IMR-90 (cell line): ENCODE measurements around the gene DAPK3. TPM values are rescaled to one million over a fixed set of nuclear protein-coding genes. Genes with fewer than 3 reads are reported as not detected.

Experiments used
- ATAC-seq: fragments of 200-7000 bp; cut with Tn5 transposase; 2 replicates; pipeline ENCODE4 v1.9.1; 2020; ENCODE audit warnings: low read depth, mild to moderate bottlenecking, moderate library complexity
- BruUV-seq: library from RNA; stranded (reverse); fragments of 400-500 nt; replicated peaks from 2 replicates; lab custom pipeline; 2021; lab: Mats Ljungman, UMichigan
- CTCF ChIA-PET: fragments of 300-600 bp; formaldehyde crosslinking; extraction: SDS; loops from one replicate; lab custom pipeline; 2021; ENCODE audit warnings: antibody characterized with exemption; lab: Yijun Ruan, JAX
- POLR2A ChIA-PET: fragments of 300-600 bp; sonication (Branson Sonifier 250); formaldehyde crosslinking; loops from one replicate; lab custom pipeline; 2022; ENCODE audit warnings: antibody characterized with exemption; ENCODE audit not compliant: unreplicated experiment; lab: Charles Lee
- DNase-seq: peaks from one replicate; pipeline ENCODE4 v3.0.0; 2013
- H2AFZ ChIP-seq: replicated peaks from 2 replicates; pipeline ENCODE3; 2013; ENCODE audit warnings: low read length, mild to moderate bottlenecking; ENCODE audit not compliant: poor library complexity
- H2AK5ac ChIP-seq: 2 replicates; pipeline ENCODE4 v1.6.1; 2013; ENCODE audit warnings: low read depth, low read length, inconsistent platforms
- H2AK9ac ChIP-seq: replicated peaks from 2 replicates; pipeline ENCODE3; 2013; ENCODE audit warnings: mild to moderate bottlenecking, low read depth, low read length, moderate library complexity; ENCODE audit not compliant: poor library complexity
- H2BK120ac ChIP-seq: 2 replicates; pipeline ENCODE4 v1.6.1; 2013; ENCODE audit warnings: low read depth, low read length, inconsistent platforms
- H2BK15ac ChIP-seq: 3 replicates; pipeline ENCODE4 v1.6.1; 2013; ENCODE audit warnings: low read depth, low read length, inconsistent platforms
- H2BK20ac ChIP-seq: 2 replicates; pipeline ENCODE4 v1.6.1; 2013; ENCODE audit warnings: low read depth, mild to moderate bottlenecking, inconsistent platforms, low read length, moderate library complexity
- H2BK5ac ChIP-seq: 2 replicates; pipeline ENCODE4 v1.6.1; 2013; ENCODE audit warnings: mild to moderate bottlenecking, low read depth, low read length, inconsistent platforms; ENCODE audit not compliant: poor library complexity, severe bottlenecking
- H3K14ac ChIP-seq: replicated peaks from 2 replicates; pipeline ENCODE4 v1.6.1; 2013; ENCODE audit warnings: low read depth, low read length, inconsistent platforms
- H3K18ac ChIP-seq: 2 replicates; pipeline ENCODE4 v1.6.1; 2013; ENCODE audit warnings: low read depth, low read length, control low read depth
- H3K23ac ChIP-seq: 2 replicates; pipeline ENCODE4 v1.6.1; 2013; ENCODE audit warnings: low read depth, low read length, inconsistent platforms
- H3K27ac ChIP-seq: 2 replicates; pipeline ENCODE4 v1.5.1; 2013; ENCODE audit warnings: mild to moderate bottlenecking, control low read depth, low read length; ENCODE audit not compliant: insufficient read depth
- H3K27me3 ChIP-seq: 2 replicates; pipeline ENCODE4 v1.6.1; 2013; ENCODE audit warnings: low read length; ENCODE audit not compliant: control insufficient read depth, insufficient read depth
- H3K36me3 ChIP-seq: 2 replicates; pipeline ENCODE4 v1.6.1; 2013; ENCODE audit warnings: low read length, mixed read lengths; ENCODE audit not compliant: control insufficient read depth, insufficient read depth
- H3K4ac ChIP-seq: 2 replicates; pipeline ENCODE4 v1.6.1; 2013; ENCODE audit warnings: low read depth, low read length, inconsistent platforms
- H3K4me1 ChIP-seq: 2 replicates; pipeline ENCODE4 v1.6.1; 2013; ENCODE audit warnings: low read length, mixed read lengths; ENCODE audit not compliant: control insufficient read depth, insufficient read depth
- H3K4me2 ChIP-seq: 2 replicates; pipeline ENCODE4 v1.6.1; 2013; ENCODE audit warnings: low read depth, mild to moderate bottlenecking, control low read depth, low read length, moderate library complexity
- H3K4me3 ChIP-seq: 2 replicates; pipeline ENCODE4 v1.5.1; 2013; ENCODE audit warnings: low read depth, mild to moderate bottlenecking, control low read depth, low read length, moderate library complexity; ENCODE audit not compliant: insufficient read depth
- H3K56ac ChIP-seq: 2 replicates; pipeline ENCODE4 v1.6.1; 2013; ENCODE audit warnings: low read length, inconsistent platforms; ENCODE audit not compliant: insufficient read depth; ENCODE audit errors: extremely low read depth
- H3K79me1 ChIP-seq, 2 experiments: 2 replicates each; pipeline ENCODE4 v1.6.1; 2013; ENCODE audit warnings: low read length in 2 of 2, inconsistent platforms in 1 of 2, low read depth in 1 of 2
- H3K9ac ChIP-seq: 2 replicates; pipeline ENCODE4 v1.6.1; 2013; ENCODE audit warnings: low read depth, low read length, control low read depth
- H3K9me1 ChIP-seq: 2 replicates; pipeline ENCODE4 v1.6.1; 2013; ENCODE audit warnings: low read length, inconsistent platforms; ENCODE audit not compliant: insufficient read depth
- H3K9me3 ChIP-seq: 2 replicates; pipeline ENCODE4 v1.6.1; 2013; ENCODE audit warnings: low read length; ENCODE audit not compliant: control insufficient read depth, insufficient read depth
- H4K20me1 ChIP-seq: 2 replicates; pipeline ENCODE4 v1.6.1; 2013; ENCODE audit warnings: low read length, inconsistent platforms; ENCODE audit not compliant: insufficient read depth
- H4K5ac ChIP-seq: 2 replicates; pipeline ENCODE4 v1.6.1; 2013; ENCODE audit warnings: mild to moderate bottlenecking, low read depth, low read length, control low read depth
- H4K8ac ChIP-seq, 2 experiments: 2 replicates each; pipeline ENCODE4 v1.6.1; 2013; ENCODE audit warnings: low read depth in 2 of 2, low read length in 2 of 2, control low read depth in 1 of 2, inconsistent platforms in 1 of 2
- H4K91ac ChIP-seq: 2 replicates; pipeline ENCODE4 v1.6.1; 2013; ENCODE audit warnings: low read depth, low read length, inconsistent platforms; ENCODE audit not compliant: insufficient read depth
- BHLHE40 ChIP-seq: fragments of 150-350 bp; IDR thresholded peaks from 2 replicates; pipeline ENCODE4 v1.6.1; 2016; ENCODE audit warnings: mild to moderate bottlenecking, low read depth, low read length
- CEBPB ChIP-seq: IDR thresholded peaks from 2 replicates; pipeline ENCODE4 v1.6.1; 2012; ENCODE audit warnings: low read depth, low read length, improper control_type of control experiment
- CHD1 ChIP-seq: IDR thresholded peaks from 2 replicates; pipeline ENCODE4 v1.6.1; 2012; ENCODE audit warnings: low read depth, low read length, improper control_type of control experiment
- CTCF ChIP-seq: conservative IDR thresholded peaks from 2 replicates; pipeline ENCODE4 v1.5.1; 2012; ENCODE audit warnings: mild to moderate bottlenecking, low read depth, low read length, improper control_type of control experiment
- ELK1 ChIP-seq: fragments of 150-350 bp; IDR thresholded peaks from 2 replicates; pipeline ENCODE4 v1.6.1; 2016; ENCODE audit warnings: low read depth, mild to moderate bottlenecking, low read length, moderate library complexity, borderline replicate concordance
- FOS ChIP-seq: fragments of 150-350 bp; IDR thresholded peaks from 2 replicates; pipeline ENCODE4 v1.6.1; 2016; ENCODE audit warnings: low read depth, low read length
- MAFK ChIP-seq: IDR thresholded peaks from 2 replicates; pipeline ENCODE4 v1.6.1; 2012; ENCODE audit warnings: low read depth, low read length, improper control_type of control experiment
- MAZ ChIP-seq: IDR thresholded peaks from 2 replicates; pipeline ENCODE4 v1.6.1; 2012; ENCODE audit warnings: low read depth, mild to moderate bottlenecking, low read length, improper control_type of control experiment, moderate library complexity, borderline replicate concordance
- MXI1 ChIP-seq: IDR thresholded peaks from 2 replicates; pipeline ENCODE4 v1.6.1; 2012; ENCODE audit warnings: low read depth, mild to moderate bottlenecking, low read length, moderate library complexity, borderline replicate concordance
- NFE2L2 ChIP-seq: fragments of 150-350 bp; IDR thresholded peaks from 2 replicates; pipeline ENCODE4 v1.6.1; 2016; ENCODE audit warnings: low read depth, mild to moderate bottlenecking, low read length
- POLR2A ChIP-seq: IDR thresholded peaks from 2 replicates; pipeline ENCODE4 v1.6.1; 2012; ENCODE audit warnings: mild to moderate bottlenecking, low read depth, low read length
- RCOR1 ChIP-seq: IDR thresholded peaks from 2 replicates; pipeline ENCODE4 v1.6.1; 2012; ENCODE audit warnings: mild to moderate bottlenecking, low read length, improper control_type of control experiment; ENCODE audit not compliant: insufficient replicate concordance
- RFX5 ChIP-seq: IDR thresholded peaks from 2 replicates; pipeline ENCODE4 v1.8.0; 2012; ENCODE audit warnings: low read depth, mild to moderate bottlenecking, low read length, moderate library complexity
- SMC3 ChIP-seq: fragments of 150-350 bp; IDR thresholded peaks from 2 replicates; pipeline ENCODE4 v1.6.1; 2016; ENCODE audit warnings: low read depth, mild to moderate bottlenecking, antibody characterized with exemption, low read length, moderate library complexity
- WGBS, 2 experiments: methylation state at CpG; one replicate each; pipeline versions ENCODE4 v1.1.5 to v1.1.7; 2013; ENCODE audit warnings: missing lambda C conversion rate in 2 of 2; ENCODE audit not compliant: insufficient read length in 1 of 2; ENCODE audit errors: extremely low coverage in 2 of 2; 5-methylcytosine and 5-hydroxymethylcytosine counted together
- dilution Hi-C: fragments of 300-500 bp; cut with HindIII; formaldehyde crosslinking; loops from one replicate; pipeline ENCODE4 v1.14.3; 2018; ENCODE audit warnings: low sequenced_read_pairs; ENCODE audit not compliant: unreplicated experiment
- in situ Hi-C: fragments of 300-500 bp; cut with MboI; formaldehyde crosslinking; loops from 3 replicates; pipeline ENCODE4 v1.14.3; 2019; ENCODE audit warnings: low sequenced_read_pairs, inconsistent platforms, mixed read lengths
- intact Hi-C: fragments of 100-400 bp; cut with micrococcal nuclease; formaldehyde crosslinking; loops from 2 replicates; pipeline ENCODE4 v1.10.0; 2022
- polyA plus RNA-seq, 3 experiments: library from polyadenylated mRNA; depleted of rRNA; stranded (reverse); fragments of >200 nt; gene quantifications; 2 replicates each; pipeline ENCODE4 v1.2.3, GENCODE V29; 2012; ENCODE audit warnings: low replicate concordance in 1 of 3
- total RNA-seq: library from RNA; depleted of rRNA; stranded (reverse); fragments of >200 nt; gene quantifications from 2 replicates; pipeline ENCODE4 v1.2.3, GENCODE V29; 2012

Gene DAPK3
- total and polyA plus RNA-seq, 2 of the 4 experiments (the other 2 are of a cell fraction) = 145 to 188 TPM

- H3K27ac ChIP-seq = no peak overlapping the region
- H3K9ac ChIP-seq = no peak overlapping the region
- H3K36me3 ChIP-seq = no peaks in the 10 kb centered on the region
- H4K20me1 ChIP-seq = no peaks in the 10 kb centered on the region
- H3K4me2 ChIP-seq = no peak overlapping the region
- H4K8ac ChIP-seq = no peak overlapping the region
- H4K5ac ChIP-seq = no peak overlapping the region
- no peaks in the 10 kb centered on the region for H3K4me1 ChIP-seq
- intact Hi-C loops = no loop called here
- H2AFZ ChIP-seq = no peak overlapping the region
- no peak overlapping the region for H3K23ac ChIP-seq
- no peak overlapping the region for H2BK20ac ChIP-seq
- no TSS peak for BruUV-seq
- WGBS, 2 experiments = 100% methylated on average over 1 of the region's 1 CpG; no CpG with 5 or more reads in 1 of the 2 experiments
- H4K91ac ChIP-seq = no peak overlapping the region
- peaks cover 5% of the 10 kb centered on the region; the same call in 1 of the 2 replicates for H3K9me3 ChIP-seq
- H3K79me1 ChIP-seq = no peaks in the 10 kb centered on the region
- no peak overlapping the region for H2BK5ac ChIP-seq
- TF ChIP-seq MAFK = no peak
- TF ChIP-seq FOS = no peak
- no peak for TF ChIP-seq CEBPB
- TF ChIP-seq MAZ = no peak
- TF ChIP-seq RFX5 = no peak
- no peak for TF ChIP-seq NFE2L2
- no peak for TF ChIP-seq CTCF
- no peak for TF ChIP-seq CHD1
- TF ChIP-seq BHLHE40 = no peak
- TF ChIP-seq ELK1 = no peak
- TF ChIP-seq RCOR1 = no peak
- no peak for TF ChIP-seq MXI1
- TF ChIP-seq SMC3 = no peak
- no peak for TF ChIP-seq POLR2A
- no peak overlapping the region for H3K56ac ChIP-seq
- H3K27me3 ChIP-seq = no peaks in the 10 kb centered on the region; the same call in none of the 2 replicates
- no peak overlapping the region for H2BK15ac ChIP-seq
- POLR2A ChIA-PET = no interaction called here
- H2AK9ac ChIP-seq = no peak overlapping the region
- no peak overlapping the region for H2AK5ac ChIP-seq
- in situ Hi-C loops = no loop called here
- H3K4ac ChIP-seq = no peak overlapping the region
- dilution Hi-C loops = no loop called here
- ATAC-seq (no peak), DNase-seq (no peak)
- CTCF ChIA-PET = no interaction called here
- H2BK120ac ChIP-seq = no peak overlapping the region
- H3K4me3 ChIP-seq = no peak overlapping the region
- no peaks in the 10 kb centered on the region for H3K9me1 ChIP-seq
- no peak overlapping the region for H3K14ac ChIP-seq
- H3K18ac ChIP-seq = no peak overlapping the region
Measured at GRCh38 chr19:3910105-3910504, 60.8 kb downstream of the DAPK3 start.
